Gastrocnemius medialis (tissue), 4 donors: ENCODE data around the gene MYL6B. TPM values are rescaled to one million over a fixed set of nuclear protein-coding genes. Genes with fewer than 3 reads are reported as not detected.

ENCODE experiments used
- ATAC-seq, 2 donors: fragments of 150-250 bp; one replicate each; pipeline ENCODE4 v1.9.1; 2016
- DNase-seq, 2 donors: peaks; one replicate each; pipeline ENCODE4 v3.0.0-alpha.2; 2019
- H3K27ac ChIP-seq, 4 donors: fragments of 200-600 bp; sonication (generic); 1 replicate in 1 of 4; 2 replicates in 3 of 4; pipeline ENCODE4 v1.5.1; 2016 to 2018; ENCODE audit warnings: mild to moderate bottlenecking in 2 of 4, moderate library complexity in 1 of 4
- H3K27me3 ChIP-seq, 3 donors: fragments of 200-600 bp; sonication (generic) in 2 of 3; 1 replicate in 1 of 3; 2 replicates in 2 of 3; pipeline versions ENCODE4 v1.5.1 to v1.6.0; 2016 to 2019; ENCODE audit warnings: mild to moderate bottlenecking in 1 of 3, moderate library complexity in 1 of 3
- H3K36me3 ChIP-seq, 2 donors: fragments of 200-600 bp; sonication (generic) in 1 of 2; one replicate each; pipeline ENCODE4 v1.5.1; 2017 to 2018
- H3K4me1 ChIP-seq, 2 donors: fragments of 200-600 bp; sonication (generic) in 1 of 2; one replicate each; pipeline ENCODE4 v1.5.1; 2016 to 2017; ENCODE audit warnings: mild to moderate bottlenecking in 2 of 2
- H3K4me3 ChIP-seq, 4 donors: fragments of 200-600 bp; sonication (generic) in 3 of 4; 1 replicate in 1 of 4; 2 replicates in 3 of 4; pipeline ENCODE4 v1.5.1; 2016 to 2019; ENCODE audit warnings: mild to moderate bottlenecking in 2 of 4
- H3K9me3 ChIP-seq, 3 donors: fragments of 200-600 bp; sonication (generic) in 2 of 3; 1 replicate in 1 of 3; 2 replicates in 2 of 3; pipeline ENCODE4 v1.5.1; 2016 to 2019
- POLR2A ChIP-seq, 2 donors: fragments of 450-650 bp; IDR thresholded peaks; one replicate each; pipeline ENCODE4 v1.6.1; 2017; ENCODE audit warnings: antibody characterized with exemption in 2 of 2, mild to moderate bottlenecking in 2 of 2, moderate library complexity in 2 of 2
- in situ Hi-C, 4 donors: fragments of 200-750 bp; cut with MboI; loops; one replicate each; pipeline versions ENCODE4 v1.15.0 to v1.8.0; 2017; ENCODE audit warnings: low sequenced_read_pairs in 4 of 4
- intact Hi-C: fragments of 100-400 bp; cut with DNase I; formaldehyde crosslinking; loops from one replicate; pipeline ENCODE4 v1.15.1; 2023; ENCODE audit warnings: low total_unique reads
- total RNA-seq, 4 donors: library from RNA; depleted of rRNA; stranded (reverse); fragments of >200 nt; gene quantifications; one replicate each; pipeline versions ENCODE4 v1.1.0 to v1.2.3, GENCODE V29; 2016
- TF ChIP-seq, protein P1 (sequence below), 5 experiments: fragments of 450-650 bp in 3 of 5; fragments of 200-600 bp in 2 of 5; sonication (generic) in 2 of 5; IDR thresholded peaks in 4 of 5; conservative IDR thresholded peaks in 1 of 5; 1 replicate in 4 of 5; 2 replicates in 1 of 5; pipeline ENCODE4 v1.5.1; 2016 to 2019; ENCODE audit warnings: antibody characterized with exemption in 5 of 5, mild to moderate bottlenecking in 3 of 5, moderate library complexity in 3 of 5

MYL6B gene
- total RNA-seq, 4 donors from 2014 or later, result 159 to 334 (median 198) TPM

DNA sequence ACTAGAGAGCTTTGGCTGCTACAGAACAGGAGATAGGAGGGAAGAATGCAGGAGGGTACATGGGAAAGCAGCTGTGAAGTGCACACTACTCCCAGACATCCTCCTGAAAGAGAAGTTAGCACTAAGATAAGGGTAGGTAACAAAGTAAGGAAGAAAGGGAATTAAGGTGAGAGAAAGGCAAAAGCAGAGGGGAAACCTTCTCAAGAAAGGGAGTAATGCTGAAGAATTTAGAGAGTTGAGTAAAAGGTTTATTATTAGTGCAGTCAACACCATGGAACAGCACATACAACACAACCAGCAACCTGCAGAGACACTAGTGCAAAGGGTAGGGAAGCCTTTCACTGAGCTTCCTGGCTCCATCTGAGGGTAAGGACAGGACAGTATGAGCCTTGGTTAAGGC is 51.9 kb downstream of the MYL6B start:
- Histone ChIP-seq H3K27ac (no peak overlapping the region), H3K9me3 (no peaks in the 10 kb centered on the region), H3K27me3 (no peaks in the 10 kb centered on the region), H3K4me1 (peaks cover 0 to 6% of the 10 kb centered on the region in 2 donors), H3K4me3 (no peak overlapping the region), H3K36me3 (peaks cover 0 to 46% of the 10 kb centered on the region in 2 donors)
- in situ Hi-C loops (no loop called here), intact Hi-C loops (no loop called here)
- ATAC-seq (no peak), DNase-seq (no peak)
- TF ChIP-seq, protein P1, sequence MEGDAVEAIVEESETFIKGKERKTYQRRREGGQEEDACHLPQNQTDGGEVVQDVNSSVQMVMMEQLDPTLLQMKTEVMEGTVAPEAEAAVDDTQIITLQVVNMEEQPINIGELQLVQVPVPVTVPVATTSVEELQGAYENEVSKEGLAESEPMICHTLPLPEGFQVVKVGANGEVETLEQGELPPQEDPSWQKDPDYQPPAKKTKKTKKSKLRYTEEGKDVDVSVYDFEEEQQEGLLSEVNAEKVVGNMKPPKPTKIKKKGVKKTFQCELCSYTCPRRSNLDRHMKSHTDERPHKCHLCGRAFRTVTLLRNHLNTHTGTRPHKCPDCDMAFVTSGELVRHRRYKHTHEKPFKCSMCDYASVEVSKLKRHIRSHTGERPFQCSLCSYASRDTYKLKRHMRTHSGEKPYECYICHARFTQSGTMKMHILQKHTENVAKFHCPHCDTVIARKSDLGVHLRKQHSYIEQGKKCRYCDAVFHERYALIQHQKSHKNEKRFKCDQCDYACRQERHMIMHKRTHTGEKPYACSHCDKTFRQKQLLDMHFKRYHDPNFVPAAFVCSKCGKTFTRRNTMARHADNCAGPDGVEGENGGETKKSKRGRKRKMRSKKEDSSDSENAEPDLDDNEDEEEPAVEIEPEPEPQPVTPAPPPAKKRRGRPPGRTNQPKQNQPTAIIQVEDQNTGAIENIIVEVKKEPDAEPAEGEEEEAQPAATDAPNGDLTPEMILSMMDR (IDR thresholded peaks at IDR 0.05 in 4 of 5, conservative IDR thresholded peaks at IDR 0.05 in 1 of 5), result no peak
- no peak for TF ChIP-seq POLR2A (IDR thresholded peaks at IDR 0.05)

DNA sequence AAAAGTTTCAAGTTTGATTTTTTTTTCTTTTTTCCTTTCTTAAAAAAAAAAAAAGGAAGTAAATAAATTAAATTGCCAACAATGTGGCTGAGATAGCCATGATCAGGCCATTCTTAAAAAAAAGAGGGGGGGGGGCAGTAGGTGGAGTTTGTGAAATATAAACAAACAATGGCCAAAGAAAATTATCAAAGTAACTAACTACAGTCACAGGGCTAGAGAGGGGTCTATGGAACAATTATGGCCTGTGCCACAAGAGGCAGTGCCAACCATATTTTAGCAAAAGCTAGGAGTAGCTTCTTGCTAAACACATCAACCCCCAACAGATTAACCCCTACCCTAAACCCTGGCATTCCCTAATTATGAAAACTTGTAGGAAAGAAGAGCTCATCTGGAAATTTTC is 53.1 kb downstream of the MYL6B start:
- no peaks in the 10 kb centered on the region for H3K27me3 ChIP-seq
- H3K36me3 ChIP-seq, result peaks cover 0 to 52% of the 10 kb centered on the region in 2 donors
- no peak for TF ChIP-seq POLR2A (IDR thresholded peaks at IDR 0.05)
- TF ChIP-seq, protein P1 (IDR thresholded peaks at IDR 0.05 in 4 of 5, conservative IDR thresholded peaks at IDR 0.05 in 1 of 5), result no peak
- ATAC-seq, result no peak
- H3K4me3 ChIP-seq, result no peak overlapping the region
- no peaks in the 10 kb centered on the region for H3K9me3 ChIP-seq
- DNase-seq, result no peak
- peaks cover 0 to 13% of the 10 kb centered on the region in 2 donors for H3K4me1 ChIP-seq
- intact Hi-C loops (no loop called here), in situ Hi-C loops (no loop called here)
- H3K27ac ChIP-seq, result no peak overlapping the region

DNA sequence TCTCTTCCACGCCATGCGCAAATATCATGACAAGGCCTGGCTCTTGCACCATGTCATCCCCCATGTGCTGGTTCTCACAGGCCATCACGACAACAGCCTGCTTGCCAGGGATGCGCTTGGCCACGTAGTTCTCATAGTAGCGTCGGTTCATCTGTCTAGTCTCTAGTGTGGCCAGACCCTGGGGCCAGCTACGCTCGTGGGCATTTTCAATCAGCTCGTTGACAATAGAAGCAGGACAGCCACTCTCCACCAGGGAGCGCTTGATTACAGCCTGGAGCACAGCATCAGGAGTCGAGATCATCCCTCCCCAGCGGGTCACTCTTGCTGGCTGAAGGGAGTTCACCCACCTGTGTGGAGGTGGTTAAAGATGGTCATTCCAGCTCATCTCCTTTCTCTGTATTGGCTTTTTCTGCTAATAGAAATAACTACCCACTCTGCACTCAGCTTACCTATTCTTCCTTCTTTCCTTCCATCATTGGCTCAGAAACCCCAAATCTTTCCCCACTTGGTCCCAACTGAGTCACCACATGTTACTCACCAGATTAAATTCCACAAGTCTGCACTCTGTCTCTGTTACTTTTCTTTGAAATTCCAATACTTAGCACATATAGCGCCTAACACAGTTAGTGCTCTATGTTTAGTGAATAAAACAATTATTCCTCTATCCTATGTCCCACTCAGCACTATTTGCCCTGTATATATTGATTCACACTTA is 54.2 kb downstream of the MYL6B start:
- Histone ChIP-seq H3K4me1 (peaks cover 0 to 13% of the 10 kb centered on the region in 2 donors), H3K36me3 (peaks cover 0 to 57% of the 10 kb centered on the region in 2 donors), H3K27me3 (no peaks in the 10 kb centered on the region), H3K9me3 (no peaks in the 10 kb centered on the region), H3K4me3 (no peak overlapping the region), H3K27ac (peak overlapping the region in 1 of 4 donors; percentile 8)
- intact Hi-C loops (no loop called here), in situ Hi-C loops (no loop called here)
- DNase-seq, result peak; percentile 22 to 56
- no peak for TF ChIP-seq POLR2A (IDR thresholded peaks at IDR 0.05)
- TF ChIP-seq, protein P1 (IDR thresholded peaks at IDR 0.05 in 4 of 5, conservative IDR thresholded peaks at IDR 0.05 in 1 of 5), result peak in 4 of 5 experiments; percentile 45 to 55 (median 55)
- peak; percentile 55 to 72 for ATAC-seq

Other genes starting within 250 kb of the MYL6B start
- 10 to 100 TPM; 12.8 to 24.5 (median 15.9) TPM for gene PYM1, start 224.7 kb upstream of the MYL6B start, total RNA-seq
- 1 to 10 TPM; 1.9 to 5.0 (median 2.6) TPM for gene DGKA, start 221.4 kb upstream of the MYL6B start, total RNA-seq
- gene PMEL, start 186.5 kb upstream of the MYL6B start, total RNA-seq, result 1 to 10 TPM in 1 of 4 donors, under 1 TPM in 1, not detected in 2; 0.73 to 2.0 TPM
- 10 to 100 TPM in 1 of 4 donors, 1 to 10 TPM in 3; 6.4 to 11.7 (median 8.1) TPM for gene CDK2, start 185.8 kb upstream of the MYL6B start, total RNA-seq
- gene RAB5B, start 178.5 kb upstream of the MYL6B start, total RNA-seq, result 10 to 100 TPM; 75.5 to 84.9 (median 81.8) TPM
- 10 to 100 TPM; 10.1 to 28.1 (median 18.9) TPM for gene SUOX, start 155.3 kb upstream of the MYL6B start, total RNA-seq
- gene IKZF4, start 131.5 kb upstream of the MYL6B start, total RNA-seq, result 1 to 10 TPM; 4.0 to 6.3 (median 5.6) TPM
- 1,000 to 10,000 TPM in 2 of 4 donors, 100 to 1,000 TPM in 2; 618 to 1,648 (median 1,209) TPM for gene RPS26, start 110.7 kb upstream of the MYL6B start, total RNA-seq
- 1 to 10 TPM in 3 of 4 donors, under 1 TPM in 1; 0.15 to 2.1 (median 1.1) TPM for gene ERBB3, start 72.4 kb upstream of the MYL6B start, total RNA-seq
- 100 to 1,000 TPM; 109 to 204 (median 127) TPM for gene PA2G4, start 48.0 kb upstream of the MYL6B start, total RNA-seq
- 1,000 to 10,000 TPM; 1,323 to 2,217 (median 1,977) TPM for gene RPL41, start 36.0 kb upstream of the MYL6B start, total RNA-seq
- gene ZC3H10, start 34.3 kb upstream of the MYL6B start, total RNA-seq, result 1 to 10 TPM; 3.1 to 9.1 (median 3.7) TPM
- gene ESYT1, start 24.3 kb upstream of the MYL6B start, total RNA-seq, result 10 to 100 TPM; 45.9 to 77.7 (median 62.1) TPM
- 100 to 1,000 TPM; 159 to 324 (median 202) TPM for gene MYL6, start 5.8 kb downstream of the MYL6B start, total RNA-seq
- gene SMARCC2, start 36.9 kb downstream of the MYL6B start, total RNA-seq, result 10 to 100 TPM; 34.1 to 56.9 (median 49.4) TPM
- gene RNF41, start 69.3 kb downstream of the MYL6B start, total RNA-seq, result 10 to 100 TPM; 46.5 to 58.9 (median 54.8) TPM
- gene NABP2, start 71.8 kb downstream of the MYL6B start, total RNA-seq, result 10 to 100 TPM; 29.6 to 75.0 (median 42.8) TPM
- under 1 TPM in 1 of 4 donors, not detected in 3; 0.83 TPM for gene SLC39A5, start 77.5 kb downstream of the MYL6B start, total RNA-seq
- 10 to 100 TPM; 14.7 to 30.9 (median 18.9) TPM for gene ANKRD52, start 105.8 kb downstream of the MYL6B start, total RNA-seq
- gene COQ10A, start 114.4 kb downstream of the MYL6B start, total RNA-seq, result 10 to 100 TPM; 17.7 to 90.1 (median 54.5) TPM
- gene CS, start 147.7 kb downstream of the MYL6B start, total RNA-seq, result 100 to 1,000 TPM; 211 to 359 (median 271) TPM
- gene CNPY2, start 163.4 kb downstream of the MYL6B start, total RNA-seq, result 10 to 100 TPM; 21.7 to 59.1 (median 28.4) TPM
- 10 to 100 TPM in 2 of 4 donors, 1 to 10 TPM in 2; 7.8 to 33.0 (median 11.6) TPM for gene PAN2, start 181.4 kb downstream of the MYL6B start, total RNA-seq
- gene IL23A, start 186.3 kb downstream of the MYL6B start, total RNA-seq, result not detected
- gene STAT2, start 207.5 kb downstream of the MYL6B start, total RNA-seq, result 10 to 100 TPM; 21.0 to 33.2 (median 27.4) TPM
- gene APOF, start 210.3 kb downstream of the MYL6B start, total RNA-seq, result under 1 TPM in 1 of 4 donors, not detected in 3; 0.27 TPM